Stimulated activated effector memory CD8-positive, alpha-beta T cell treated with anti-CD3 and anti-CD28 coated beads, Interleukin-12 subunit alpha, Interleukin-12 subunit beta, amount 100 ng/mL, for 72 hours (primary cell): ENCODE data around the gene CTBP2.
"Not testable (repeated sequence)": the region's sequence is repeated elsewhere in the genome, so short reads cannot be mapped to it uniquely, and the experiment has no call there.

ENCODE experiments used
- ATAC-seq: fragments of 150-1000 bp; cut with Tn5 transposase; 2 replicates; pipeline ENCODE4 v1.10.0; 2021
- DNase-seq, 2 donors: peaks; one replicate each; pipeline ENCODE4 v3.0.0; 2021 to 2022; ENCODE audit warnings: low spot score in 2 of 2
- H3K27ac Mint-ChIP-seq: one replicate; pipeline ENCODE4 v1.8.0; 2022; ENCODE audit warnings: mild to moderate bottlenecking, mixed read lengths
- H3K36me3 Mint-ChIP-seq: one replicate; pipeline ENCODE4 v1.8.0; 2022; ENCODE audit warnings: mild to moderate bottlenecking, mixed read lengths
- H3K4me1 Mint-ChIP-seq: one replicate; pipeline ENCODE4 v1.8.0; 2022; ENCODE audit warnings: mixed read lengths
- H3K4me3 Mint-ChIP-seq: one replicate; pipeline ENCODE4 v1.8.0; 2022; ENCODE audit warnings: mild to moderate bottlenecking, mixed read lengths
- H3K9me3 Mint-ChIP-seq: one replicate; pipeline ENCODE4 v1.8.0; 2022; ENCODE audit warnings: mixed read lengths

CTBP2 gene

GRCh38 chr10:125059348-125059747 lies 101.0 kb downstream of the CTBP2 start:
- H3K27ac Mint-ChIP-seq, H3K4me3 Mint-ChIP-seq, H3K36me3 Mint-ChIP-seq, DNase-seq, H3K9me3 Mint-ChIP-seq, ATAC-seq: not testable (repeated sequence)
- H3K4me1 Mint-ChIP-seq, result peaks cover 19% of the 10 kb centered on the region

DNA sequence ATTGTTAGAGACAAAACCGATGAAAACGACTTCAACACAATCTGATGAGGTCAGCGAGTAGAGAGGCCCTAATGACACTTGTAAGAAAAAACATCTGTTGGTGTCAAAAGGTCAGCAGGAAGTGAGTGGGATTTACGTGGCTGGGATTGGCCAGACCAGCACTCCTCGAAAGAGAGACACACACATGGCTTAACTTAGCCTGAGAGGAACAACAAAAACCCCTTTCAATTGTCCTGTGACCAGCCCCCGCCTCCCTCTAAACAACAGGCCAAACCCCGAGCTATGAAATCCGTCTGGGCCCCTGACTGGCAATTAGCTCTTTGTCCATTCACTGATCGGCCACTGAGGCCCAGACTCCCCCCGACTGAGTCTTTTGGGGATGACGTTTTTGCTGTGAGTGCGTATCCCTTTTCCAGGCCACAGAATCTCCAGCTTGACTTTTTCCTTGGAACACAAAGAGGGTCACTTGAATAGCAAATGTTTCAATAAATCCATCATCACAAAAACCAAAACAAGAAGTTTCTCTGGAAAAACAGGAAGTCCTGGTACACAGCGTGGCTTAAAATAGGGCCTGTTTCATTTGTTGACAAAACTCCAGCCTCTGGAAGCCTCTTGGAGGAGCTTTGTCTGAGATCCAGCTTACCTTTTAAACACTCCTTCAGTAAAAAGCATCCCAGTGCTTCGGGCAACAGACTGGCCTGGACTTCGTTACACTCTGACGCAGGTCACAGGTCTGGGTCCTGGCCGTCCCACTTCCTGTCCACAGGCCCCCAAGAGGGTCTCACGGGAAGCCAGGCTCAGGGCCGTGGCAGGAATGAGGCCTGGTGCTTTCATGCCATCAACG lies 103.0 kb downstream of the CTBP2 start:
- Mint-ChIP-seq H3K27ac (no peak overlapping the region), H3K9me3 (no peaks in the 10 kb centered on the region), H3K4me1 (peaks cover 16% of the 10 kb centered on the region), H3K36me3 (no peaks in the 10 kb centered on the region), H3K4me3 (no peak overlapping the region)
- no peak for DNase-seq
- no peak for ATAC-seq

- ATAC-seq, result no peak
- no peak overlapping the region for H3K4me3 Mint-ChIP-seq
- H3K4me1 Mint-ChIP-seq, result peaks cover 12% of the 10 kb centered on the region
- H3K9me3 Mint-ChIP-seq, result no peaks in the 10 kb centered on the region
- no peak for DNase-seq
- H3K36me3 Mint-ChIP-seq, result no peaks in the 10 kb centered on the region
- H3K27ac Mint-ChIP-seq, result no peak overlapping the region
These were observed 103.9 kb downstream of the CTBP2 start for GRCh38 chr10:125056161-125057132.

DNA sequence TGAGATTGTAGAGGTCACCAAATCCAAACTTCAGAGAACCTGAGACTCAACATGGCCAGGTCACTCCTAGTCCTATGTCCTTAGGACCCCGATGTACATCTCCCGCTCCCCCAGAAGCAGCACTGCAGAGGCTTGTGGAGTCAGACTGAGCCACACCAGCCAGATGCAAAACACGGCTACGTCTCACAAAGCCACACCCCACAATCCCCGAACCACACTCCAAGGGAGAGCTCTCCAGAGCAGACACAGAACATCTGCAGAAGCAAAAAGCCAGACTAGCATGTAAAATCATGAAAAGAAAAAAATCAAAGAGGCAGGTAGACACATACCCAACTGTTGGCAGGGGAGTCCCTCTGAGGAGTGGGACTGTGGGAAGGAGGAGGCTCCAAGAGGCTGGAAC lies 104.9 kb downstream of the CTBP2 start:
- Mint-ChIP-seq H3K4me1 (peaks cover 3% of the 10 kb centered on the region), H3K27ac (no peak overlapping the region), H3K36me3 (no peaks in the 10 kb centered on the region), H3K4me3 (no peak overlapping the region), H3K9me3 (no peaks in the 10 kb centered on the region)
- no peak for ATAC-seq
- no peak for DNase-seq

DNA sequence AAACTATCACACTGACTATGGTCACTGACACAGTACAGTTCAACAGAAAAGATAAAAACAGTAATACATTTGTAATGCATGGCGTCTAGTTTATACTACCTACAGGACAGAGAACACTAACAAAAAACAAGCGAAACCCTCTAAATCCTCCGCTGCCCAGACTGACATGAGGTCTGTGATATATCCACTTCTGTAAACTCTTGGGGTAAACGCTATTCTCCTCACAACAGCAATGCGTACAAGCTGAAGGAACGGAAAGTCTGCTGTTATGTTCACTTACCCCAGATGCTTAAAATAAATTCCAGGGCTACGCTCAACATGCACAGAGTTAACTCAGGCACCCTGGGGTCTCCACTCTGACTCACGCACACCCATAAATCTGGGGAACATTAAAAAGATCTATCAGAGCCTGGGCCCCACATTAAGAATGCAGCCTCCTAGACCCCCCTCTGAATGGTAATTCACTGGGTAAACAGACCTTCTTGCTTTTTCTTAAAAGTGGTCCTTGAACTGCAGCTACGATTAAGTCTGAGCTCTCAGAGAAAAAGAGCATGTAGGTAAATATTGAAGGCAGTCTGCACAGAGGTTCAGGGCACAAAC lies 105.6 kb downstream of the CTBP2 start:
- Mint-ChIP-seq H3K36me3 (no peaks in the 10 kb centered on the region), H3K4me3 (no peak overlapping the region), H3K9me3 (no peaks in the 10 kb centered on the region), H3K27ac (no peak overlapping the region), H3K4me1 (no peaks in the 10 kb centered on the region)
- no peak for ATAC-seq
- DNase-seq, result no peak

DNA sequence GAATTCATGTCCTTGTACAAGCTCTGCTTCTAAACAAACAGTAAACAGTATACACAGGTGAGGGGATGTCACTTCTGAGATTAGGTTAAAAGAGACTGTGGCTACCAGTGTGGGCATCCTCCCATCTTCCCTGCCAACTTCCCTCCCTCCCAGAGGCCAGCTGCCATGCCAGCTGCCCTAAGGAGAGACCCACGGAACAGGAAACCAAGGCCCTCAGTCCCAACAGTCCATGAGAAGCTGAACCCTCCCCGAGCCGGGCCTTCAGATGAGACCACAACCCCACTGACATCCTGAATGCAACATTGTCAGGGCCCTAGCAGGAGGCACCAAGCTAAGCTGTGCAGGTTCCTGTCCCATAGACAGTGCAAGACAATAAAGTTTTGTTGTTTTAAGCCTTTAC lies 106.1 kb downstream of the CTBP2 start:
- no peak for DNase-seq
- H3K36me3 Mint-ChIP-seq, result no peaks in the 10 kb centered on the region
- no peak overlapping the region for H3K4me3 Mint-ChIP-seq
- H3K9me3 Mint-ChIP-seq, result no peaks in the 10 kb centered on the region
- no peak for ATAC-seq
- no peak overlapping the region for H3K27ac Mint-ChIP-seq
- H3K4me1 Mint-ChIP-seq, result peaks cover 2% of the 10 kb centered on the region

DNA sequence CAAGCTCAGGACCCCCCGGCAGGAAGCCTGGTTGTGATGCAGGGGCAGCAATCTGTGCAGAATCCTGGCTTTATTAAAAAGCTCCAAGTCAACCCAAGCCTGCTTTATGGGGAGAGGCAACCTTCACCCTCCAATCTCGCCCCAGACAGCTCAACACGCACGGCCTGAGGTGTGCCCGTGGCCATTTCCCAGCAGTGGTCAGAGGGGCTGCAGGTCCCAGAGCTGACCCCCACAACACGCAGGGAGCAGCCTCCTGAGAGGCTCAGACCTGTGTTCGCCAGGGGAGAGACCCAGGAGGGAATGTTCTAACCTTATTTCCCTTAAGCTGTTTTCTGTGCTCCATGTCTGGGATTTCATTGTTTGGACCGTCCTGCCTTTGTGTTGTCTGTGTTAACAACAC lies 108.2 kb downstream of the CTBP2 start:
- no peaks in the 10 kb centered on the region for H3K36me3 Mint-ChIP-seq
- no peak overlapping the region for H3K27ac Mint-ChIP-seq
- H3K4me1 Mint-ChIP-seq, result peaks cover 13% of the 10 kb centered on the region
- DNase-seq (no peak), ATAC-seq (no peak)
- no peaks in the 10 kb centered on the region for H3K9me3 Mint-ChIP-seq
- no peak overlapping the region for H3K4me3 Mint-ChIP-seq

DNA sequence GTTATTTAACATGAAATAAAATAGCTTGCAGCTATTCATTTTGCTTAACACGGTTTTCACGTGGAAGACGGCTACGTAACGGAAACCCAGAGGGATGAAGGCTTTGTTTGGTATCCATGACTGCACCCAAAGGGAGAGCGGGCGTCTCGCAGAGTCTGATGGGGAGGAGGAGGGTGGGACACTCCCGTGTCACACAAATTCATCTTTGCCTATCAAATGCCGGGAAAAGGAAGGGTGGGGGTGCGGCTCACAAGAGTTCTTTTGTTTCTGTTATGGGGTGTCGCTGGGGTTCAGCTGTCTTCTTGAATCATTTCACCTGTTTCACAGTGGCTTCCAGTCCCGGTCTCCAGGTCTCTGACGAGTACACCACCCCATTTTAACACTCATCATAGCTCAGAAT lies 110.0 kb downstream of the CTBP2 start:
- H3K9me3 Mint-ChIP-seq, result no peaks in the 10 kb centered on the region
- peaks cover 13% of the 10 kb centered on the region for H3K4me1 Mint-ChIP-seq
- no peaks in the 10 kb centered on the region for H3K36me3 Mint-ChIP-seq
- no peak overlapping the region for H3K4me3 Mint-ChIP-seq
- ATAC-seq (no peak), DNase-seq (no peak)
- H3K27ac Mint-ChIP-seq, result no peak overlapping the region

DNA sequence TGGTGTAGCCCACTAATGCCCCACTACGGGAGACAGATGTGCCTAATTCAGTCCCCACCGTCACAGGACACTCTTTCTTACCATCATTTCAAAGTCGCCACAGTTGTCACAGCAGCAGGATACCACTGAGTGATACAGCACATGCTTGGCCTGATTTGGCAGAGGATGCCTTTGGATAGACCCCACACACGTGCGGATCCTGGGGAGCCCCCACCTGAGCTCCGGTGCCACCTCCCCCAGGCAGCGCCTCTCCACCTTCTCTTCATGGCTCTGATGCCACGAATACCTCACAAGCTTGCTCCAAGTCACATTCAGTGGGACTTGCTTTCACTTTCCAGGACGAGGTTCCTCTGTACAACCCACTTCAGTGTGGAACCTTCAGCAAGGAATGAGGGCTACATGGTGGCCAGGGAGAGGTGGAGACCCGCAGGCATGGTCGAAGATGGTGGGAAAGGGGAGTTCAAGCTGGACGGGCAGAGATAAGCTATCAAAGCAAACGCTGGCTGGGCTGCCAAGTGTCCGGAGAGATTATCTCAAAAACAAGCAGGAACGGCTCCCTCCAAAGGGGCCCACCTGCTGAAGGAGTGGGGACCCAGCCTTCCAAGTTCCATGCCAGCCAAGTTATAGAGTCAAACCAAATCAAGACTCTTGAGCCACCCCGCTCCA lies 111.0 kb downstream of the CTBP2 start:
- Mint-ChIP-seq H3K9me3 (no peaks in the 10 kb centered on the region), H3K4me1 (peaks cover 13% of the 10 kb centered on the region), H3K27ac (no peak overlapping the region), H3K36me3 (no peaks in the 10 kb centered on the region), H3K4me3 (no peak overlapping the region)
- ATAC-seq (no peak), DNase-seq (no peak)

- peaks cover 13% of the 10 kb centered on the region for H3K4me1 Mint-ChIP-seq
- DNase-seq, result peak; percentile 62 to 81
- no peak overlapping the region for H3K27ac Mint-ChIP-seq
- no peaks in the 10 kb centered on the region for H3K9me3 Mint-ChIP-seq
- no peaks in the 10 kb centered on the region for H3K36me3 Mint-ChIP-seq
- peak; percentile 81 for ATAC-seq
- H3K4me3 Mint-ChIP-seq, result no peak overlapping the region
These were observed 112.1 kb downstream of the CTBP2 start for GRCh38 chr10:125048094-125048864.

GRCh38 chr10:125043841-125044658 lies 116.3 kb downstream of the CTBP2 start:
- DNase-seq, result no peak
- Mint-ChIP-seq H3K27ac (no peak overlapping the region), H3K9me3 (no peaks in the 10 kb centered on the region), H3K36me3 (no peaks in the 10 kb centered on the region), H3K4me1 (peaks cover 9% of the 10 kb centered on the region), H3K4me3 (no peak overlapping the region)
- no peak for ATAC-seq

DNA sequence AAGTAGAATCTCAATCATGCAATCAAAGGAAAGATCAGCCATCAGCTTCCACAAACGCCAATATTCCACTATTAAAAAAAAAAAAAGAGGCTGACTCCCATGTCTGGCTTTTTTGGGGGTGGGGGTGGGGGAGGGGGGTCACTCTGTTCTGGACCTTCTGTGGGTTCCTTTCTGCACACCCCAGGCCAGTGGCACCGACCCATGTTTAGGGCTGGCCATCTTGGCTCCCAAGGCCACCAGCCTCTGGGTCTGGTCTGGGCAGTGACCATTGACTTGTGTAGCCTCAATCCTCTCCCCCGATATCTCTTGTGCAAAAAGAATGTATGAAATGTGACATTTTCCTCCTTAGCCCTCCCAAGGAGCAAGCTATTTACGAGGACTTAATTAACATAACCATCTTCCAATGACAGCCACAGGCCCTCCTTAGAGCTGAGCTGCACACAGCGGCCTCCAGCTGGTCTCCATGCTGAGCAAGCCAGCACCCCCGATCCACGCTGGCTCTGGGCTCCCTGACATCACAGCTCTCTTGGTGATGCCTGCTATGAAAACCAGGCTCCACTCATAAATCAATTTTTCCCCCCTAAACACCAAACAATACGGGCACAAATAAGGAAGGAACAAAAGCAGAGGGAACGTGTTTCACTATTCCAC lies 118.4 kb downstream of the CTBP2 start:
- no peaks in the 10 kb centered on the region for H3K4me1 Mint-ChIP-seq
- DNase-seq (no peak), ATAC-seq (no peak)
- no peaks in the 10 kb centered on the region for H3K9me3 Mint-ChIP-seq
- no peaks in the 10 kb centered on the region for H3K36me3 Mint-ChIP-seq
- no peak overlapping the region for H3K27ac Mint-ChIP-seq
- H3K4me3 Mint-ChIP-seq, result no peak overlapping the region

DNA sequence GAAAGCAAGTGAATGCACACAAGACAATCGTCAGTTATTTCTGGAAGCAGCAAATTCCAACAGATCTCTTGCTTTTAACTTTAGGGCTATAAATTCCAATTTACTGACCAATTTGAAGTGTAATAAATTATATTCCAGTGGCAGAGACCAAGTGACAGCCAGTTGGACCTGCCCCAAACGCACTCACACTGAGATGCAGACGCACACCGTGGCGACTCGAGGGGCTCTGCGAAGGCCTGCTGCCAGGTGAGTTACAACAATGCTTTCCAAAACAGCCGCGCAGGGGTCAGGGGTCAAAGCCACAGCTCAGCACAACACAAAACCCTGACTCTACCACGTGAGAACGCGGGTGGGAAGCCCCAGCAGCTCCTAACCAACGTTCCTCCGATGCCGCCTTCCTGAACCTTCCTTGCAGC lies 121.0 kb downstream of the CTBP2 start:
- Mint-ChIP-seq H3K36me3 (no peaks in the 10 kb centered on the region), H3K9me3 (no peaks in the 10 kb centered on the region), H3K4me1 (no peaks in the 10 kb centered on the region), H3K27ac (no peak overlapping the region), H3K4me3 (no peak overlapping the region)
- DNase-seq, result no peak
- no peak for ATAC-seq
